HepG2 (cell line): ENCODE data around the gene FBXW4. TPM values are rescaled to one million over a fixed set of nuclear protein-coding genes. Genes with fewer than 3 reads are reported as not detected.

ENCODE experiments used
- ATAC-seq: fragments of 200-7000 bp; cut with Tn5 transposase; 3 replicates; pipeline ENCODE4 v1.9.1; 2020; ENCODE audit warnings: mild to moderate bottlenecking, moderate library complexity
- BruUV-seq: library from RNA; stranded (reverse); fragments of 400-500 nt; replicated peaks from 2 replicates; lab custom pipeline; 2021; lab: Mats Ljungman, UMichigan
- CTCF ChIA-PET: fragments of 300-600 bp; formaldehyde crosslinking; extraction: SDS; loops from one replicate; lab custom pipeline; 2021; ENCODE audit warnings: low total read pairs, inconsistent platforms, low intra/inter-chr PET ratio; lab: Yijun Ruan, JAX
- POLR2A ChIA-PET: fragments of 350-600 bp; sonication (Branson Sonifier 250); formaldehyde crosslinking; loops from one replicate; lab custom pipeline; 2020; ENCODE audit warnings: antibody characterized with exemption, inconsistent platforms; lab: Yijun Ruan, JAX
- DNase-seq: peaks from one replicate; pipeline ENCODE4 v3.0.0-alpha.2; 2015; ENCODE audit warnings: low spot score
- FAIRE-seq: peaks from 3 replicates; lab custom pipeline; 2011; peaks lifted over from hg19 to GRCh38; lab: Jason Lieb, UNC
- H2AFZ ChIP-seq: one replicate; pipeline ENCODE4 v1.6.1; 2011; ENCODE audit warnings: low read length, inconsistent platforms
- H3K27ac ChIP-seq: fragments of 300-600 bp; 3 replicates; pipeline ENCODE4 v1.8.0; 2011; ENCODE audit warnings: mixed run types, mild to moderate bottlenecking, mixed read lengths, low read length, inconsistent platforms; ENCODE audit not compliant: insufficient read depth; ENCODE audit errors: extremely low read length
- H3K27me3 ChIP-seq, 2 experiments: fragments of 200-600 bp in 1 of 2; 2 replicates in 1 of 2; 3 replicates in 1 of 2; pipeline versions ENCODE4 v1.6.0 to v1.8.0; 2011; ENCODE audit warnings: low read length in 2 of 2, mild to moderate bottlenecking in 2 of 2, moderate library complexity in 2 of 2, inconsistent platforms in 1 of 2; ENCODE audit not compliant: insufficient read depth in 2 of 2, control insufficient read depth in 1 of 2
- H3K36me3 ChIP-seq, 2 experiments: fragments of 200-600 bp in 1 of 2; replicated peaks in 1 of 2; 2 replicates in 1 of 2; 3 replicates in 1 of 2; pipeline versions ENCODE4 v1.5.1 to v1.8.0; 2011; ENCODE audit warnings: low read length in 2 of 2, inconsistent platforms in 1 of 2; ENCODE audit not compliant: insufficient read depth in 2 of 2, control insufficient read depth in 1 of 2
- H3K4me1 ChIP-seq: 2 replicates; pipeline ENCODE4 v1.5.1; 2012; ENCODE audit warnings: low read length, inconsistent platforms; ENCODE audit not compliant: insufficient read depth
- H3K4me2 ChIP-seq: 2 replicates; pipeline ENCODE4 v1.6.0; 2011; ENCODE audit warnings: low read depth, low read length, inconsistent platforms
- H3K4me3 ChIP-seq, 3 experiments: fragments of 200-600 bp in 1 of 3; sonication (generic), shearing (Covaris generic) in 1 of 3; replicated peaks in 1 of 3; 2 replicates each; pipeline ENCODE4 v1.5.1; 2011 to 2016; ENCODE audit warnings: low read length in 3 of 3, inconsistent platforms in 2 of 3, low read depth in 2 of 3, mild to moderate bottlenecking in 2 of 3, control low read depth in 1 of 3, mixed read lengths in 1 of 3; ENCODE audit not compliant: insufficient read depth in 1 of 3
- H3K79me2 ChIP-seq: one replicate; pipeline ENCODE4 v1.6.1; 2011; ENCODE audit warnings: low read length, inconsistent platforms; ENCODE audit not compliant: insufficient read depth
- H3K9ac ChIP-seq: 2 replicates; pipeline ENCODE4 v1.6.0; 2011; ENCODE audit warnings: mild to moderate bottlenecking, low read depth, low read length, inconsistent platforms; ENCODE audit not compliant: insufficient read depth
- H3K9me3 ChIP-seq: 2 replicates; pipeline ENCODE4 v1.5.1; 2012; ENCODE audit warnings: mild to moderate bottlenecking, low read length
- H4K20me1 ChIP-seq: 2 replicates; pipeline ENCODE4 v1.6.0; 2011; ENCODE audit warnings: inconsistent platforms, mild to moderate bottlenecking, low read length, moderate library complexity; ENCODE audit not compliant: insufficient read depth
- REL ChIP-seq: sonication (generic); formaldehyde crosslinking; conservative IDR thresholded peaks from 2 replicates; pipeline ENCODE4 v1.8.0; 2022; ENCODE audit warnings: mild to moderate bottlenecking, missing genetic modification reagents, moderate library complexity
- ZFX ChIP-seq: sonication (generic); formaldehyde crosslinking; IDR thresholded peaks from 2 replicates; pipeline ENCODE4 v1.4.0; 2020; ENCODE audit warnings: mild to moderate bottlenecking, low read depth, missing genetic modification reagents, moderate library complexity
- ZNF709 ChIP-seq: sonication (generic); formaldehyde crosslinking; IDR thresholded peaks from 2 replicates; pipeline ENCODE4 v1.5.0; 2020; ENCODE audit warnings: mild to moderate bottlenecking, missing genetic modification reagents
- WGBS: methylation state at CpG from one replicate; pipeline ENCODE4 v1.1.6; 2017; ENCODE audit warnings: low lambda C conversion rate; 5-methylcytosine and 5-hydroxymethylcytosine counted together
- in situ Hi-C: cut with HindIII; loops from 2 replicates; pipeline ENCODE4 v1.10.0; 2017; ENCODE audit warnings: low pct_unique_long_range_greater_than_20kb; ENCODE audit not compliant: extremely low pct_ligation_motif_present
- intact Hi-C: fragments of 100-400 bp; cut with micrococcal nuclease; formaldehyde crosslinking; loops from one replicate; pipeline ENCODE4 v1.10.0; 2022; ENCODE audit not compliant: unreplicated experiment
- polyA plus RNA-seq, 8 experiments: library from polyadenylated mRNA; depleted of rRNA in 3 of 8; stranded (reverse) in 7 of 8; unstranded in 1 of 8; fragments of >200 nt; fragmentation: Illumina TruSeq in 4 of 8; extraction: Trizol in 4 of 8; gene quantifications; 2 replicates each; pipeline versions ENCODE4 v1.2.1 to v1.2.3, GENCODE V29; 2011 to 2016; ENCODE audit warnings: low read depth in 4 of 8, missing spikeins in 1 of 8, mixed read lengths in 1 of 8; ENCODE audit not compliant: insufficient read depth in 1 of 8
- total RNA-seq, 5 experiments: library from RNA; depleted of rRNA; stranded (reverse); fragments of >200 nt; fragmentation: Illumina TruSeq; extraction: Trizol; gene quantifications; 2 replicates each; pipeline ENCODE4 v1.2.3, GENCODE V29; 2016; ENCODE audit warnings: low read depth in 1 of 5
- TF ChIP-seq, protein P1 (sequence below): IDR thresholded peaks from 2 replicates; pipeline ENCODE4 v1.6.1; 2016; ENCODE audit warnings: control low read depth

The FBXW4 gene
- total and polyA plus RNA-seq, 2 of the 13 experiments (the other 11 are each of a cell fraction or from before 2014, with no cell fraction given) = 23.5 to 33.7 TPM

DNA sequence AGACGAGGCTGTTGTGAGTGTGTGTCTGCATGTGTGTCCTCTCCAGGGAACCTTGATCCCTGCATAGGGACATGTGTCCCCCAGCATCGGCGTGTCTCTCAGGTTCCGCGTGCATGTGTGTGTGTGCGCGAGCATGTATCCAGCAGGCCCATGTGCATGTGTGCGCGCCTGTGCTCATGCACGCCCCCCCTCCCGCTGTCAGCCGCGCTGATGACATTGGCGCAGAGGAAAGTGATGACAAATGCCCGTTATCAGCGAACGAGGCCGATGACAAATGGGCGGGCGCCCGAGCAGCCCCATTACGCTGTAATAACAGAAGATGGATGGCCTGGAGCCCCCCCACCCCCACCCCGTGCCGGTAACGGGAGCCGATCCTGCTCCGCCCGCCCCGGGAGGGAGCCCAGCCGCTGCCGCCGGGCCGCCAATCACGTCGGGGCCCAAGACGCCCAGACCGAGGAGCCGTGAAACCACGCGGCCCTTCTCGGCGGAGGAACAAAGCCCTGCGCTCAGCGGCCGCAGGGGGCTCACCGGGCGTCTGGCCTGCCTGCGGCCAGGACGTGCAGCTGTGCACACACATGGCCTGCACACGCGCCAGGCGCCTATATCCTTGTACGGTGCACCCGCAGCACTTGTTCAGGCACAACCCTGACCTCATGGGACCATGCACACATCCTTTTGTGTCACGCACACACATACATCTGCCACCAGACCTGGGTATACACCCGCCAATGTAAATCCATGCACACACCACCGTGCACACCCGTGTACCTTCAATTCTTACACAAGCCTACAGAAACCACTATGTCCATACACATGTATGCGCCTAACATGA lies 128.4 kb downstream of the FBXW4 start (continued):
- TF ChIP-seq, protein P1, sequence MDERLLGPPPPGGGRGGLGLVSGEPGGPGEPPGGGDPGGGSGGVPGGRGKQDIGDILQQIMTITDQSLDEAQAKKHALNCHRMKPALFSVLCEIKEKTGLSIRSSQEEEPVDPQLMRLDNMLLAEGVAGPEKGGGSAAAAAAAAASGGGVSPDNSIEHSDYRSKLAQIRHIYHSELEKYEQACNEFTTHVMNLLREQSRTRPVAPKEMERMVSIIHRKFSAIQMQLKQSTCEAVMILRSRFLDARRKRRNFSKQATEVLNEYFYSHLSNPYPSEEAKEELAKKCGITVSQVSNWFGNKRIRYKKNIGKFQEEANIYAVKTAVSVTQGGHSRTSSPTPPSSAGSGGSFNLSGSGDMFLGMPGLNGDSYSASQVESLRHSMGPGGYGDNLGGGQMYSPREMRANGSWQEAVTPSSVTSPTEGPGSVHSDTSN = no peak
- TF ChIP-seq ZNF709 (CRISPR knock-in tag) = 0 out of 2 replicates have a peak, but pooled peaks have one; percentile 1
- TF ChIP-seq, all 625 proteins: peak for 40

DNA sequence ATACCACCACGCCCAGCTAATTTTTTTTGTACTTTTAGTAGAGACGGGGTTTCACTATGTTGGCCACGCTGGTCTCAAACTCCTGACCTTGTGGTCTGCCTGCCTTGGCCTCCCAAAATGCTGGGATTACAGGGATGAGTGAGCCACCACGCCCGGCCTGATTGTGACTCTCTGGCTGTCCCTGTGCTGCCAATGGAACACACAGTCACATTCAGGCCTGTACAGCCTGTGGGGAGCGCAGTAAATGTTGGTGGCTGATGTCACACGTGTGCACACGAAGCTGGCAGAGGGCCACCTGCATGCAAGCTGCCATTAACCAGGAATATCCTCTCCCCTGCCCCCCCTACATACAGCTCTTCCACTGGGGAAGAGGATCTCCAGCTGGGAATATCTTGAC lies 129.0 kb downstream of the FBXW4 start:
- 43% methylated on average over 5 of the region's 8 CpGs for WGBS
- Histone ChIP-seq H3K79me2 (no peaks in the 10 kb centered on the region), H3K36me3 (no peaks in the 10 kb centered on the region), H3K4me1 (peaks cover 42% of the 10 kb centered on the region), H2AFZ (no peak overlapping the region)
- FAIRE-seq (no peak), DNase-seq (no peak)
- CTCF ChIA-PET = no interaction called here
- in situ Hi-C loops (loop anchor here (5.0 kb wide), 1 partner anchor 354 kb away; no protein-coding TSS in a partner anchor), intact Hi-C loops (loop anchor here (2.0 kb wide), 1 partner anchor 71 kb away; no protein-coding TSS in a partner anchor)
- TF ChIP-seq ZFX (CRISPR knock-in tag) = no peak
- TF ChIP-seq REL (CRISPR knock-in tag) = 0 out of 2 replicates have a peak, but pooled peaks have one; percentile 24
- TF ChIP-seq, all 625 proteins: peak for 1
- Histone ChIP-seq H4K20me1 (no peaks in the 10 kb centered on the region), H3K4me2 (peak overlapping the region; percentile 86), H3K27me3 (peaks cover 0 to 55% of the 10 kb centered on the region in 2 experiments; a peak in 4 of 5 replicates), H3K27ac (no peak overlapping the region), H3K9ac (no peak overlapping the region), H3K4me3 (peak overlapping the region in 1 of 3 experiments; percentile 62; a peak in 3 of 6 replicates), H3K9me3 (no peaks in the 10 kb centered on the region)
- no peak for ATAC-seq
- POLR2A ChIA-PET = no interaction called here
- BruUV-seq = no TSS peak
